Calu3 (cell line): ENCODE data around the gene ASB1. TPM values are rescaled to one million over a fixed set of nuclear protein-coding genes. Genes with fewer than 3 reads are reported as not detected.
"Not testable (repeated sequence)": the region's sequence is repeated elsewhere in the genome, so short reads cannot be mapped to it uniquely, and the experiment has no call there.

Source experiments
- BruUV-seq: library from RNA; stranded (reverse); fragments of 400-500 nt; replicated peaks from 2 replicates; lab custom pipeline; 2021; lab: Mats Ljungman, UMichigan
- CTCF ChIA-PET: fragments of 300-600 bp; sonication (Branson Sonifier 250); formaldehyde crosslinking; loops from one replicate; lab custom pipeline; 2022; ENCODE audit warnings: antibody characterized with exemption; lab: Charles Lee
- DNase-seq: peaks from one replicate; pipeline ENCODE4 v3.0.0; 2022
- H3K27ac Mint-ChIP-seq: one replicate; pipeline ENCODE4 v1.8.0; 2022; ENCODE audit warnings: mixed read lengths; ENCODE audit not compliant: unreplicated experiment
- H3K27me3 Mint-ChIP-seq: one replicate; pipeline ENCODE4 v1.8.0; 2022; ENCODE audit warnings: mixed read lengths; ENCODE audit not compliant: unreplicated experiment
- H3K36me3 Mint-ChIP-seq: one replicate; pipeline ENCODE4 v1.8.0; 2022; ENCODE audit warnings: mild to moderate bottlenecking, moderate library complexity, mixed read lengths; ENCODE audit not compliant: insufficient read depth, unreplicated experiment
- H3K4me1 Mint-ChIP-seq: one replicate; pipeline ENCODE4 v1.8.0; 2022; ENCODE audit warnings: mild to moderate bottlenecking, low read depth, mixed read lengths; ENCODE audit not compliant: unreplicated experiment
- H3K4me3 Mint-ChIP-seq: one replicate; pipeline ENCODE4 v1.8.0; 2022; ENCODE audit warnings: mild to moderate bottlenecking, low read depth, moderate library complexity, mixed read lengths; ENCODE audit not compliant: unreplicated experiment
- H3K9me3 Mint-ChIP-seq: one replicate; pipeline ENCODE4 v1.8.0; 2022; ENCODE audit warnings: low read depth, mixed read lengths; ENCODE audit not compliant: unreplicated experiment
- CTCF ChIP-seq: fragments of 200-600 bp; IDR thresholded peaks from one replicate; pipeline ENCODE4 v1.8.0; 2022; ENCODE audit warnings: antibody characterized with exemption; ENCODE audit not compliant: unreplicated experiment
- intact Hi-C: fragments of 100-400 bp; cut with micrococcal nuclease; formaldehyde crosslinking; loops from one replicate; pipeline ENCODE4 v1.10.0; 2022; ENCODE audit not compliant: unreplicated experiment
- total RNA-seq: library from RNA; stranded (reverse); gene quantifications from 2 replicates; pipeline ENCODE4 v1.2.3, GENCODE V29; 2022

Gene ASB1
- total RNA-seq, 1 experiment from 2014 or later = 71.6 TPM

- DNase-seq = no peak
- no peaks in the 10 kb centered on the region for H3K27me3 Mint-ChIP-seq
- no peaks in the 10 kb centered on the region for H3K9me3 Mint-ChIP-seq
- peaks cover under 1% of the 10 kb centered on the region for H3K36me3 Mint-ChIP-seq
- no peak for TF ChIP-seq CTCF
- no peak overlapping the region for H3K4me3 Mint-ChIP-seq
- no TSS peak for BruUV-seq
- no peak overlapping the region for H3K27ac Mint-ChIP-seq
- CTCF ChIA-PET = no interaction called here
- no peaks in the 10 kb centered on the region for H3K4me1 Mint-ChIP-seq
- intact Hi-C loops = no loop called here
These were observed 22.1 kb upstream of the ASB1 start for GRCh38 chr2:238404406-238405216.

GRCh38 chr2:238405217-238405555, 21.5 kb upstream of the ASB1 start:
- DNase-seq, H3K36me3 Mint-ChIP-seq, H3K27ac Mint-ChIP-seq, H3K27me3 Mint-ChIP-seq, CTCF ChIA-PET, intact Hi-C loops, H3K4me1 Mint-ChIP-seq, H3K9me3 Mint-ChIP-seq, BruUV-seq, H3K4me3 Mint-ChIP-seq: not testable (repeated sequence)

- H3K36me3 Mint-ChIP-seq = no peaks in the 10 kb centered on the region
- no peak for DNase-seq
- no peaks in the 10 kb centered on the region for H3K4me1 Mint-ChIP-seq
- TF ChIP-seq CTCF = no peak
- intact Hi-C loops = no loop called here
- CTCF ChIA-PET = no interaction called here
- H3K9me3 Mint-ChIP-seq = no peaks in the 10 kb centered on the region
- no peak overlapping the region for H3K27ac Mint-ChIP-seq
- no TSS peak for BruUV-seq
- no peak overlapping the region for H3K4me3 Mint-ChIP-seq
- H3K27me3 Mint-ChIP-seq = no peaks in the 10 kb centered on the region
These were observed 20.3 kb upstream of the ASB1 start for GRCh38 chr2:238406221-238406997.

GRCh38 chr2:238406998-238407285, 19.8 kb upstream of the ASB1 start:
- Mint-ChIP-seq H3K27ac (no peak overlapping the region), H3K36me3 (no peaks in the 10 kb centered on the region), H3K4me3 (no peak overlapping the region), H3K27me3 (no peaks in the 10 kb centered on the region), H3K4me1 (no peaks in the 10 kb centered on the region), H3K9me3 (no peaks in the 10 kb centered on the region)
- BruUV-seq = no TSS peak
- CTCF ChIA-PET = no interaction called here
- intact Hi-C loops = no loop called here
- no peak for TF ChIP-seq CTCF
- DNase-seq = no peak

- Mint-ChIP-seq H3K27me3 (no peaks in the 10 kb centered on the region), H3K4me1 (no peaks in the 10 kb centered on the region), H3K4me3 (no peak overlapping the region), H3K36me3 (no peaks in the 10 kb centered on the region), H3K9me3 (no peaks in the 10 kb centered on the region), H3K27ac (no peak overlapping the region)
- intact Hi-C loops = no loop called here
- no TSS peak for BruUV-seq
- TF ChIP-seq CTCF = no peak
- CTCF ChIA-PET = no interaction called here
- DNase-seq = no peak
These were observed 19.2 kb upstream of the ASB1 start for GRCh38 chr2:238407566-238407965.
